ENCODE measurements around the gene ALDH16A1. TPM values are rescaled to one million over a fixed set of nuclear protein-coding genes. Genes with fewer than 3 reads are reported as not detected.

Gene ALDH16A1
- total and polyA plus RNA-seq, 2 of the 4 experiments (the other 2 are of a cell fraction), result 10.4 to 12.9 TPM

GRCh38 chr19:49481020-49481683 is 28.1 kb downstream of the ALDH16A1 start:
- no peak overlapping the region for H2BK5ac ChIP-seq (ENCODE audit: low read depth, low read length, poor library complexity, severe bottlenecking)
- H4K20me1 ChIP-seq (ENCODE audit: insufficient read depth, low read length), result no peaks in the 10 kb centered on the region
- H2AFZ ChIP-seq (replicated peaks; ENCODE audit: low read length, poor library complexity), result no peak overlapping the region
- H3K56ac ChIP-seq (ENCODE audit: extremely low read depth, insufficient read depth, low read length), result no peak overlapping the region
- no peak overlapping the region for H3K4me3 ChIP-seq (ENCODE audit: insufficient read depth, low read depth, low read length)
- H2BK120ac ChIP-seq (ENCODE audit: low read depth, low read length), result no peak overlapping the region
- no peaks in the 10 kb centered on the region; the same call in 1 of the 2 replicates for H3K9me1 ChIP-seq (ENCODE audit: insufficient read depth, low read length)
- ChIA-PET POLR2A (ENCODE audit: unreplicated experiment) (interaction anchor here (0.6 kb wide), 1 partner anchor 7 kb away, joined by 3 read pairs; the partner anchor contains the start of gene FLT3LG), CTCF (interaction anchor here (0.6 kb wide), 1 partner anchor 10 kb away, joined by 3 read pairs; no protein-coding TSS in a partner anchor)
- dilution Hi-C loops (cut with HindIII; ENCODE audit: low sequenced_read_pairs, unreplicated experiment) (no loop called here), in situ Hi-C loops (cut with MboI; ENCODE audit: low sequenced_read_pairs) (no loop called here), intact Hi-C loops (cut with micrococcal nuclease) (no loop called here)
- DNase-seq, result no peak
- H3K4me2 ChIP-seq (ENCODE audit: low read depth, low read length), result no peak overlapping the region
- H3K4me1 ChIP-seq (ENCODE audit: control insufficient read depth, insufficient read depth, low read length), result no peaks in the 10 kb centered on the region
- H3K9ac ChIP-seq (ENCODE audit: low read depth, low read length), result no peak overlapping the region
- H3K14ac ChIP-seq (replicated peaks; ENCODE audit: low read depth, low read length), result no peak overlapping the region
- no peak for ATAC-seq (ENCODE audit: low read depth)
- H3K9me3 ChIP-seq (ENCODE audit: control insufficient read depth, insufficient read depth, low read length), result no peaks in the 10 kb centered on the region
- 100% methylated on average over 2 of the region's 7 CpGs; no CpG with 5 or more reads in 1 of the 2 experiments for WGBS, 2 experiments (ENCODE audit: extremely low coverage in 2 of 2, insufficient read length in 1 of 2)
- H2AK9ac ChIP-seq (replicated peaks; ENCODE audit: low read depth, low read length, poor library complexity), result no peak overlapping the region
- H3K18ac ChIP-seq (ENCODE audit: low read depth, low read length), result no peak overlapping the region
- H4K5ac ChIP-seq (ENCODE audit: low read depth, low read length), result no peak overlapping the region
- no peak overlapping the region for H2BK20ac ChIP-seq (ENCODE audit: low read depth, low read length)
- H3K23ac ChIP-seq (ENCODE audit: low read depth, low read length), result no peak overlapping the region
- no peak overlapping the region for H4K8ac ChIP-seq (ENCODE audit: low read depth in 2 of 2, low read length in 2 of 2)
- H2AK5ac ChIP-seq (ENCODE audit: low read depth, low read length), result no peak overlapping the region
- H3K27me3 ChIP-seq (ENCODE audit: control insufficient read depth, insufficient read depth, low read length), result no peaks in the 10 kb centered on the region
- H3K79me1 ChIP-seq (ENCODE audit: low read depth in 1 of 2, low read length in 2 of 2), result no peaks in the 10 kb centered on the region
- no peak overlapping the region for H3K4ac ChIP-seq (ENCODE audit: low read depth, low read length)
- H3K36me3 ChIP-seq (ENCODE audit: control insufficient read depth, insufficient read depth, low read length), result peaks cover 1% of the 10 kb centered on the region; the same call in 1 of the 2 replicates
- H2BK15ac ChIP-seq (ENCODE audit: low read depth, low read length), result no peak overlapping the region
- H4K91ac ChIP-seq (ENCODE audit: insufficient read depth, low read depth, low read length), result no peak overlapping the region
- TF ChIP-seq RFX5 (IDR thresholded peaks at IDR 0.05; ENCODE audit: low read depth, low read length) (no peak), CTCF (conservative IDR thresholded peaks at IDR 0.05; ENCODE audit: low read depth, low read length) (no peak), USF2 (IDR thresholded peaks at IDR 0.05; ENCODE audit: low read depth, low read length) (no peak), FOS (IDR thresholded peaks at IDR 0.05; ENCODE audit: low read depth, low read length) (no peak), ELK1 (IDR thresholded peaks at IDR 0.05; ENCODE audit: borderline replicate concordance, low read depth, low read length) (no peak), SMC3 (IDR thresholded peaks at IDR 0.05; ENCODE audit: low read depth, low read length) (no peak), NFE2L2 (IDR thresholded peaks at IDR 0.05; ENCODE audit: low read depth, low read length) (no peak), MAFK (IDR thresholded peaks at IDR 0.05; ENCODE audit: low read depth, low read length) (no peak), RAD21 (IDR thresholded peaks at IDR 0.05; ENCODE audit: low read length) (no peak), MXI1 (IDR thresholded peaks at IDR 0.05; ENCODE audit: borderline replicate concordance, low read depth, low read length) (no peak), CHD1 (IDR thresholded peaks at IDR 0.05; ENCODE audit: low read depth, low read length) (no peak)
- H3K27ac ChIP-seq (ENCODE audit: insufficient read depth, low read length), result no peak overlapping the region
- BruUV-seq (replicated peaks), result no TSS peak

Data from IMR-90 (cell line).